Suprapubic skin (tissue), 4 donors: ENCODE results near the gene CCDC102B. TPM values are rescaled to one million over a fixed set of nuclear protein-coding genes. Genes with fewer than 3 reads are reported as not detected.

Source experiments
- DNase-seq, 2 donors: peaks; one replicate each; pipeline ENCODE4 v3.0.0-alpha.2; 2019; ENCODE audit warnings: low spot score in 2 of 2
- H3K27ac ChIP-seq: fragments of 200-600 bp; sonication (generic); one replicate; pipeline ENCODE4 v1.5.1; 2019
- H3K27me3 ChIP-seq: fragments of 200-600 bp; sonication (generic); one replicate; pipeline ENCODE4 v1.5.1; 2019
- H3K36me3 ChIP-seq: fragments of 200-600 bp; sonication (generic); one replicate; pipeline ENCODE4 v1.5.1; 2019
- H3K4me1 ChIP-seq: fragments of 200-600 bp; sonication (generic); one replicate; pipeline ENCODE4 v1.5.1; 2019
- H3K4me3 ChIP-seq: fragments of 200-600 bp; sonication (generic); one replicate; pipeline ENCODE4 v1.5.1; 2019; ENCODE audit warnings: mild to moderate bottlenecking
- H3K9me3 ChIP-seq: fragments of 200-600 bp; sonication (generic); one replicate; pipeline ENCODE4 v1.5.1; 2019
- EP300 ChIP-seq: sonication (generic); formaldehyde crosslinking; IDR thresholded peaks from one replicate; pipeline ENCODE4 v1.6.1; 2017; ENCODE audit warnings: antibody characterized with exemption
- POLR2A ChIP-seq, 2 donors: fragments of 450-650 bp; IDR thresholded peaks; one replicate each; pipeline ENCODE4 v1.6.1; 2017; ENCODE audit warnings: antibody characterized with exemption in 2 of 2, mild to moderate bottlenecking in 2 of 2, moderate library complexity in 2 of 2
- POLR2AphosphoS5 ChIP-seq, 3 donors: sonication (generic); formaldehyde crosslinking; IDR thresholded peaks; one replicate each; pipeline ENCODE4 v1.6.1; 2017; ENCODE audit warnings: antibody characterized with exemption in 3 of 3
- WGBS: methylation state at CpG from one replicate; pipeline ENCODE4 v1.1.5; 2018; 5-methylcytosine and 5-hydroxymethylcytosine counted together
- total RNA-seq, 4 donors: library from RNA; depleted of rRNA; stranded (reverse); fragments of >200 nt; gene quantifications; one replicate each; pipeline ENCODE4 v1.1.0, GENCODE V29; 2016
- TF ChIP-seq, protein P1 (sequence below), 2 donors: fragments of 200-600 bp in 1 of 2; fragments of 450-650 bp in 1 of 2; sonication (generic) in 1 of 2; IDR thresholded peaks; one replicate each; pipeline ENCODE4 v1.5.1; 2016 to 2019; ENCODE audit warnings: antibody characterized with exemption in 2 of 2, mild to moderate bottlenecking in 1 of 2, moderate library complexity in 1 of 2

Gene CCDC102B
- total RNA-seq, 4 donors from 2014 or later, result 1.6 to 4.1 (median 2.7) TPM; not detected in 1

DNA sequence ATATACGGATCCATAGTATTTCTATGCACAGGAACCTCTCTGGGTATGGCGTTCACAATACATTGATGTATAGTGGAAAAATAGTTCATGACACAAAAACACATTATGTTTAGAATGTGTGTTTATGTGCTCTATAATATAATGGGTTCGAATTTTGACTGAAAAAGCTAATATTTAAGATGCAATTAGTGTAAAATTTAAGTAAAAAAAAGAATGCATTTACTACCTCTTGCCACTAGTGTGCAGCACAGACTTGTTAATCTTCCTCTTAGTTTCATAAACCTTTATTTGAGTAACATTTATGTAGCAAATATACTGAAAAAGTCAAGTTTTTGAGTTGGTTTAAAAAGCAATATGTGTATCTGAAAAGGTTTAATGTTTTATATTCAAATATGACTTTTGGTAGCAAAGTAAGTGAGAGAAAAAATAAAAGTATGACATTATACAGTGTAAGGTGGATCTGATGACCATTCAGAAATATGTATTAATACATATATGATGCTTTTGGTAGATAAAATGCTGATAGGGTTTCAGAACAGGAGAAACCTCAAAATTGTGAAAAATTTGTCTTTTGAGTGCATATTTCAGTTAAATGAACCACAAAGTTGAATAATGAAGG, 49.4 kb downstream of the CCDC102B start:
- Histone ChIP-seq H3K4me1 (no peaks in the 10 kb centered on the region), H3K9me3 (no peaks in the 10 kb centered on the region), H3K27me3 (no peaks in the 10 kb centered on the region), H3K4me3 (no peak overlapping the region), H3K36me3 (no peaks in the 10 kb centered on the region), H3K27ac (no peak overlapping the region)
- TF ChIP-seq POLR2AphosphoS5 (IDR thresholded peaks at IDR 0.05), result no peak
- TF ChIP-seq, protein P1, sequence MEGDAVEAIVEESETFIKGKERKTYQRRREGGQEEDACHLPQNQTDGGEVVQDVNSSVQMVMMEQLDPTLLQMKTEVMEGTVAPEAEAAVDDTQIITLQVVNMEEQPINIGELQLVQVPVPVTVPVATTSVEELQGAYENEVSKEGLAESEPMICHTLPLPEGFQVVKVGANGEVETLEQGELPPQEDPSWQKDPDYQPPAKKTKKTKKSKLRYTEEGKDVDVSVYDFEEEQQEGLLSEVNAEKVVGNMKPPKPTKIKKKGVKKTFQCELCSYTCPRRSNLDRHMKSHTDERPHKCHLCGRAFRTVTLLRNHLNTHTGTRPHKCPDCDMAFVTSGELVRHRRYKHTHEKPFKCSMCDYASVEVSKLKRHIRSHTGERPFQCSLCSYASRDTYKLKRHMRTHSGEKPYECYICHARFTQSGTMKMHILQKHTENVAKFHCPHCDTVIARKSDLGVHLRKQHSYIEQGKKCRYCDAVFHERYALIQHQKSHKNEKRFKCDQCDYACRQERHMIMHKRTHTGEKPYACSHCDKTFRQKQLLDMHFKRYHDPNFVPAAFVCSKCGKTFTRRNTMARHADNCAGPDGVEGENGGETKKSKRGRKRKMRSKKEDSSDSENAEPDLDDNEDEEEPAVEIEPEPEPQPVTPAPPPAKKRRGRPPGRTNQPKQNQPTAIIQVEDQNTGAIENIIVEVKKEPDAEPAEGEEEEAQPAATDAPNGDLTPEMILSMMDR (IDR thresholded peaks at IDR 0.05), result peak in 1 of 2 donors; percentile 10
- DNase-seq, result no peak
- WGBS, result 17% methylated on average over 3 of the region's 3 CpGs

DNA sequence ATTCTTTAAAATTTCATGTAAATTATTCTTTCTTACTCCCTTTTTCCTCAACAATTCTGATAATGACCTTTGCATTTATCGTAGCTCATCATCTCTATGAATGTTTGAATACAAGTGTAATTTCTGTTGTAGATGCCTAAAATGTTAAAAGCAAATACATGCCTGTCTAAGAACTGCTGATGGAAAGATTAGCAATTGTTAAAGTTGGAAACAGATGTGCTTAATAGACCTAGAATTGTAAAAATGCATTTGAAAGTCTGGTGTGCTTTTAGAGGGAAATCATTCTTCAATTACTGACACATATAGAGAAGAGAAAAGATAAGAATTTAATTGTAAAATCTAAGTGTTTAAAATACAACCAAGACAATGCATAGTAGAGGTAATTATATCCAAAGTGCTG, 50.4 kb downstream of the CCDC102B start:
- H3K9me3 ChIP-seq, result no peaks in the 10 kb centered on the region
- no peaks in the 10 kb centered on the region for H3K27me3 ChIP-seq
- no peak overlapping the region for H3K27ac ChIP-seq
- TF ChIP-seq, protein P1 (IDR thresholded peaks at IDR 0.05), result no peak
- TF ChIP-seq POLR2AphosphoS5 (IDR thresholded peaks at IDR 0.05) (no peak), POLR2A (IDR thresholded peaks at IDR 0.05) (no peak), EP300 (no peak)
- H3K4me1 ChIP-seq, result no peaks in the 10 kb centered on the region
- no peaks in the 10 kb centered on the region for H3K36me3 ChIP-seq
- no peak overlapping the region for H3K4me3 ChIP-seq
- no peak for DNase-seq
- WGBS, result 70% methylated on average over 1 of the region's 1 CpG

DNA sequence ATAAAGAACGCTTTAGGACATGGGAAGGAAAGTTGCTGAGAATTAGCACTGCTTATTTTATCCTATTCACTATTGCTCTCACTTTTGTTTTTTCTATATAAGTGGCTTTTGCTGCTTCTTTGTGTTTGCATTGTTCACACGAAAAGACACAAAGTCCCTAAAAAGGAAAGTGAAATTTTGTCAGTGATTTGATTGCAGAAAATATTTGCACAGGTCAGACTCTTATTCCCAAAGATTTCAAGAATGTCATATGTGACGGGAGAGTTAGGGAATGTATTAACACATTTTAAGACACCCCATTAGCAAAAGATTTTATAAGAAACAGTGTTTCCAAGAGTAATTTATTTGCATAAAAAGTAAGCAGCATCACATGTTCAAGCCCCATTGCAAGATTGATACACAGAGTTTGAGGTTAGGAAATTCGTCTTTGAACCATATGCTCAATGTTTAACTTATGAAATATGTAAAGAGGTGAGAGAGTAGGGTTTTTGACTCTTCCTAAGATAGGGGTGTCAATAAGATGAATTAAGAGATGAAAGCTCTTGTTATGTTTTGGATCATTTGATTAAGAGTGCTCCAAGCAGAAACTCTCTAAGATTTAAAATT, 57.0 kb downstream of the CCDC102B start:
- no peak for DNase-seq
- WGBS, result 73% methylated on average over 4 of the region's 4 CpGs
- no peaks in the 10 kb centered on the region for H3K27me3 ChIP-seq
- no peak overlapping the region for H3K4me3 ChIP-seq
- H3K36me3 ChIP-seq, result no peaks in the 10 kb centered on the region
- no peaks in the 10 kb centered on the region for H3K4me1 ChIP-seq
- H3K9me3 ChIP-seq, result no peaks in the 10 kb centered on the region
- no peak overlapping the region for H3K27ac ChIP-seq
- no peak for TF ChIP-seq POLR2A (IDR thresholded peaks at IDR 0.05)
- no peak for TF ChIP-seq POLR2AphosphoS5 (IDR thresholded peaks at IDR 0.05)
- TF ChIP-seq, protein P1 (IDR thresholded peaks at IDR 0.05), result no peak
- no peak for TF ChIP-seq EP300

DNA sequence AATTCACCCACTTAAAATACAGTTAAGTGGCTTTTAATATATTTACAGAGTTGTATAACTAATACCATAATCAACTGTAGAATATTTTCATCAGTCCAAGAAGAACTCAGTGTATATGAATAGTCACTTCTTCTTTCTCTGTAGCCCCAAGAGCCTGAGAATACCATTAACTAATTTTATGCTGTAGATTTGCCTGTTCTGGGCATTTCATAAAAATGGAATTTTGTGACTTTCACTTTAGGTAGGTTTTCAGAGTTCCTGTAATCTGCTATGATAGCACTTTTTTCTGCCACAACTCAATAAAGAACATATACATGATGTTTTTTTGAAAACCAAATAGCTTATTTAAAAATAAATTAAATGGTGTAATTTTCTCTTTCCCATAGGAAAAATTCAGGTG, 57.6 kb downstream of the CCDC102B start:
- no peaks in the 10 kb centered on the region for H3K36me3 ChIP-seq
- H3K9me3 ChIP-seq, result no peaks in the 10 kb centered on the region
- no peaks in the 10 kb centered on the region for H3K27me3 ChIP-seq
- DNase-seq, result no peak
- TF ChIP-seq POLR2AphosphoS5 (IDR thresholded peaks at IDR 0.05) (no peak), EP300 (no peak), POLR2A (IDR thresholded peaks at IDR 0.05) (no peak)
- TF ChIP-seq, protein P1 (IDR thresholded peaks at IDR 0.05), result no peak
- no peak overlapping the region for H3K4me3 ChIP-seq
- no peaks in the 10 kb centered on the region for H3K4me1 ChIP-seq
- no peak overlapping the region for H3K27ac ChIP-seq

DNA sequence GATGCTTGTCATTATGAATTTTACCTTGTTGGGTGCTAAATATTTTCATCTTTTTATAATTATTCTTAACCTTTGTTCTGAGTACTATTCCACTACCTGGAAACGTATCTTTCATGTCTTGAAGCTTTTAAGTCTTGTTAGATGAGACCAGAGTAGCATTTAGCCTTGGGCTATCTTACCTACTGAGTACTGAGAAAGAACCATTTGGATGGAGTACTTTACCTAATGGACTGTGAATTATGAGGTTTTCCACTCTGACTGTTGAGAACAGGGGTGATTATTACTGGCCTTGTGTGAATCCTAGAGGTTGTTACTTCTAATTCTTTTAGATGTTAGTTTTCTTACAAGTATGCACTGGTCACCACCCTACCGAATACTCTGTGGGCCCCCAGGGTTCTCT, 63.5 kb downstream of the CCDC102B start:
- TF ChIP-seq, protein P1 (IDR thresholded peaks at IDR 0.05), result no peak
- no peak for TF ChIP-seq POLR2A (IDR thresholded peaks at IDR 0.05)
- no peak for TF ChIP-seq POLR2AphosphoS5 (IDR thresholded peaks at IDR 0.05)
- no peak for TF ChIP-seq EP300
- no peak overlapping the region for H3K4me3 ChIP-seq
- H3K27ac ChIP-seq, result no peak overlapping the region
- 74% methylated on average over 2 of the region's 2 CpGs for WGBS
- DNase-seq, result no peak
- no peaks in the 10 kb centered on the region for H3K4me1 ChIP-seq
- no peaks in the 10 kb centered on the region for H3K36me3 ChIP-seq
- H3K27me3 ChIP-seq, result no peaks in the 10 kb centered on the region
- no peaks in the 10 kb centered on the region for H3K9me3 ChIP-seq
